ENCODE results near the gene SPSB2.

SPSB2 gene

DNA sequence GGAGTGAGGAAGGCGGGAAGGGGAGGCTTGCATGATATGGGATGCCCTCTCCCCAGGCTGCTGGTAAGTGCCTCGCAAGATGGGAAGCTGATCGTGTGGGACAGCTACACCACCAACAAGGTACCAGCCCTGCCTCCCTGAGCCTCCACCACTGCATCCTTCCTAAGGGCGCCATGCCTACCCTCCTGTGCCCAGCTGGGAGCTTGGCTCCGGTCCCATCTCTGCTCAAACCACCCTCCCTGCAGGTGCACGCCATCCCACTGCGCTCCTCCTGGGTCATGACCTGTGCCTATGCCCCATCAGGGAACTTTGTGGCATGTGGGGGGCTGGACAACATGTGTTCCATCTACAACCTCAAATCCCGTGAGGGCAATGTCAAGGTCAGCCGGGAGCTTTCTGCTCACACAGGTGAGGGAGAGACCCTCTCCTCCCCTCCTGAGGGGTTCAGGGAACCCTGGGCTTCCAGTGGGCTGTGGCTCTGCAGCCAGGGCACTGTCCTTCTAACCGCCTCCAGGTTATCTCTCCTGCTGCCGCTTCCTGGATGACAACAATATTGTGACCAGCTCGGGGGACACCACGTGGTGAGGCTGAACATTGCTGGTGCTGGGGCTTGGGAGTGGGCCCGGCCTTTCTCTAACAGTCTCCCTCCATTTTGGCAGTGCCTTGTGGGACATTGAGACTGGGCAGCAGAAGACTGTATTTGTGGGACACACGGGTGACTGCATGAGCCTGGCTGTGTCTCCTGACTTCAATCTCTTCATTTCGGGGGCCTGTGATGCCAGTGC is 29.8 kb downstream of the SPSB2 start:
- Histone ChIP-seq H3K9me3 (ENCODE audit: insufficient read depth, low read depth, low read length) (no peaks in the 10 kb centered on the region), H3K9ac (ENCODE audit: low read depth, low read length) (no peak overlapping the region), H3K27me3 (ENCODE audit: insufficient read depth, low read length) (no peaks in the 10 kb centered on the region), H3K4me1 (ENCODE audit: insufficient read depth, low read length) (0 out of 2 replicates have a peak, but pooled peaks cover 4% of the 10 kb centered on the region), H3K36me3 (ENCODE audit: insufficient read depth, low read depth, low read length) (peaks cover 84% of the 10 kb centered on the region), H3K4me3 (ENCODE audit: low read length) (no peak overlapping the region), H3K27ac (ENCODE audit: low read length) (no peak overlapping the region)

DNA sequence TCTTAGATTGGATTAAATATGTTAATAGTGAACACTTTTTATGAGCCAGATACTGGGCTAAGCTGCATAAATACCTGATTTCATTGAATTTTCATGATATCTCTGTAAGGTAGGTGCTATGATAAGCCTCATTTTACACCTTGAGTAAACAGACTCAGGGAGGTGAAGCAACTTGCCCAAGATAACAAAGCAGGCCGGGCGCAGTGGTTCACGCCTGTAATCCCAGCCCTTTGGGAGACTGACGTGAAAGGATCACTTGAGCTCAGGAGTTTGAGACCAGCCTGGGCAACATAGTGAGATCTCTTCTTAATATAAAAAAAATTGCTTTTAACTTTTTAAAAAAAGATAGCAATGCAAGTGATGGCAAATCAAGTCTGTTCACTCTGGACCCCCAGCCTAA is 31.0 kb downstream of the SPSB2 start:
- Histone ChIP-seq H3K27ac (ENCODE audit: low read length) (no peak overlapping the region), H3K9me3 (ENCODE audit: insufficient read depth, low read depth, low read length) (no peaks in the 10 kb centered on the region), H3K4me1 (ENCODE audit: insufficient read depth, low read length) (0 out of 2 replicates have a peak, but pooled peaks cover 4% of the 10 kb centered on the region), H3K9ac (ENCODE audit: low read depth, low read length) (no peak overlapping the region), H3K36me3 (ENCODE audit: insufficient read depth, low read depth, low read length) (peaks cover 86% of the 10 kb centered on the region), H3K27me3 (ENCODE audit: insufficient read depth, low read length) (no peaks in the 10 kb centered on the region), H3K4me3 (ENCODE audit: low read length) (no peak overlapping the region)

DNA sequence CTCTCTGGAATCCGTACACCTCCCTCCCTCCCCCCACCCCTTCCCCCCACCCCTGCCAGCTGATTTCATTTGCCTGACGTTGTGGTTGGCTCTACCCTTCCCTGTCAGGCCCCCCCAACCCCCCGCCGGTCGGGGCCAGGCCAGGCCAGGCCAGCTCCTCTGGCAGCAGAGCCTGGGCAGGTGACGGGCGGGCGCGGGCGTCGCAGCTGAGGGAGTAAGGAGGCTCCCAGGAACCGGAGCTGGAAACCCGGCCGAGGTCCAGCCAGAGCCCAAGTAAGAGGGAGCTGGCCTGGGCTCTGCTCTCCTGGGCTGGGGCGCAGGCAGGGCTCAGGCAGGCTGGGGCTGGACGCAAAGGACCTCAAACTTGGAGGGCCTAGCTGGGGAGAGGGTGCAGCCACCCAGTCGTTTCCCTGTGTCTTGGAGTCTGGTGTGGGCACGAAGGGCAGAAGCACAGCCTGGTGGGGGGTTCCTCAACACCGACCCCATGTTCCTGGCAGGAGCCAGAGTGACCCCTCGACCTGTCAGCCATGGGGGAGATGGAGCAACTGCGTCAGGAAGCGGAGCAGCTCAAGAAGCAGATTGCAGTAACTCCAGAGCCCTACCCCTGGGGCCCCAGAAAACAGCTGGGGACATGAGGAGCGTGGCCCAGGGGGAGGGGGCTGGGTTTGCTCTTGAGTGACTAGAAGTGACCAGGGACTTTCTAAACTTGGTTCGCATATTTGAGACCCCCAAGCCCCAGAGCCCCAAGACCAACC is 32.2 kb downstream of the SPSB2 start, which contains the start of gene GNB3:
GNB3 (plus strand) TSS at position 165 of the 755 bp plus-strand sequence; CDS start at position 528, 363 bp downstream.
- no peak within 1 kb of the TSS for H3K27ac ChIP-seq (ENCODE audit: low read length)
- peaks cover 86% of the 10 kb centered on the region for H3K36me3 ChIP-seq (ENCODE audit: insufficient read depth, low read depth, low read length)
- H3K4me1 ChIP-seq (ENCODE audit: insufficient read depth, low read length) = 0 out of 2 replicates have a peak, but pooled peaks cover 4% of the 10 kb centered on the region
- no peaks in the 10 kb centered on the region for H3K27me3 ChIP-seq (ENCODE audit: insufficient read depth, low read length)
- no peak within 1 kb of the TSS for H3K9ac ChIP-seq (ENCODE audit: low read depth, low read length)
- no peak within 1 kb of the TSS for H3K4me3 ChIP-seq (ENCODE audit: low read length)
- H3K9me3 ChIP-seq (ENCODE audit: insufficient read depth, low read depth, low read length) = no peaks in the 10 kb centered on the region

DNA sequence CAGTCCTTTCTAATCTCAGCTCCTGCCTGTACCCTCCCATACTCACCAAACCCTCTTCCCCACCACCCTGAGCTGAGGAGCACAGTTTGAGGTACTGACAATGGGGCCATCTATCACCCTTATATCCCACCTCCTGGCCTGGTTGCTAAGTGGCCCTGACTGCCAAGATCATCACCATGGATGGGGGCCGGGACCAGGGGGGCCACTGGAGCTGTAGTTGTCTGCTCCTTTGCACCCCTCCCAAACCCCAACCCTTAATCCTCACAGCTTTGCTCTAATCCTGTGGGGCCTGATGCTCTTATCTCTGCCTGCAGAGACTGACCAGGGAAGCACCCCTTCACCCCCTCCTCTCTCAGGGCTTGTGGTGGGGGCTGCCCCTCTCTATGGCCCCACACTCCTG is 32.8 kb downstream of the SPSB2 start:
- Histone ChIP-seq H3K27ac (ENCODE audit: low read length) (no peak overlapping the region), H3K36me3 (ENCODE audit: insufficient read depth, low read depth, low read length) (peaks cover 82% of the 10 kb centered on the region), H3K9me3 (ENCODE audit: insufficient read depth, low read depth, low read length) (no peaks in the 10 kb centered on the region), H3K9ac (ENCODE audit: low read depth, low read length) (no peak overlapping the region), H3K4me3 (ENCODE audit: low read length) (no peak overlapping the region), H3K27me3 (ENCODE audit: insufficient read depth, low read length) (no peaks in the 10 kb centered on the region), H3K4me1 (ENCODE audit: insufficient read depth, low read length) (0 out of 2 replicates have a peak, but pooled peaks cover 4% of the 10 kb centered on the region)

- 0 out of 2 replicates have a peak, but pooled peaks cover 4% of the 10 kb centered on the region for H3K4me1 ChIP-seq (ENCODE audit: insufficient read depth, low read length)
- H3K9me3 ChIP-seq (ENCODE audit: insufficient read depth, low read depth, low read length) = no peaks in the 10 kb centered on the region
- no peak overlapping the region for H3K27ac ChIP-seq (ENCODE audit: low read length)
- H3K36me3 ChIP-seq (ENCODE audit: insufficient read depth, low read depth, low read length) = peaks cover 81% of the 10 kb centered on the region
- no peak overlapping the region for H3K9ac ChIP-seq (ENCODE audit: low read depth, low read length)
- no peak overlapping the region for H3K4me3 ChIP-seq (ENCODE audit: low read length)
- no peaks in the 10 kb centered on the region for H3K27me3 ChIP-seq (ENCODE audit: insufficient read depth, low read length)
These were observed 33.5 kb downstream of the SPSB2 start for GRCh38 chr12:6839482-6840201.

GRCh38 chr12:6838854-6839253 is 34.2 kb downstream of the SPSB2 start:
- H3K27me3 ChIP-seq (ENCODE audit: insufficient read depth, low read length) = no peaks in the 10 kb centered on the region
- H3K27ac ChIP-seq (ENCODE audit: low read length) = no peak overlapping the region
- no peak overlapping the region for H3K4me3 ChIP-seq (ENCODE audit: low read length)
- H3K36me3 ChIP-seq (ENCODE audit: insufficient read depth, low read depth, low read length) = peaks cover 83% of the 10 kb centered on the region
- H3K4me1 ChIP-seq (ENCODE audit: insufficient read depth, low read length) = 0 out of 2 replicates have a peak, but pooled peaks cover 4% of the 10 kb centered on the region
- H3K9me3 ChIP-seq (ENCODE audit: insufficient read depth, low read depth, low read length) = no peaks in the 10 kb centered on the region
- H3K9ac ChIP-seq (ENCODE audit: low read depth, low read length) = no peak overlapping the region

DNA sequence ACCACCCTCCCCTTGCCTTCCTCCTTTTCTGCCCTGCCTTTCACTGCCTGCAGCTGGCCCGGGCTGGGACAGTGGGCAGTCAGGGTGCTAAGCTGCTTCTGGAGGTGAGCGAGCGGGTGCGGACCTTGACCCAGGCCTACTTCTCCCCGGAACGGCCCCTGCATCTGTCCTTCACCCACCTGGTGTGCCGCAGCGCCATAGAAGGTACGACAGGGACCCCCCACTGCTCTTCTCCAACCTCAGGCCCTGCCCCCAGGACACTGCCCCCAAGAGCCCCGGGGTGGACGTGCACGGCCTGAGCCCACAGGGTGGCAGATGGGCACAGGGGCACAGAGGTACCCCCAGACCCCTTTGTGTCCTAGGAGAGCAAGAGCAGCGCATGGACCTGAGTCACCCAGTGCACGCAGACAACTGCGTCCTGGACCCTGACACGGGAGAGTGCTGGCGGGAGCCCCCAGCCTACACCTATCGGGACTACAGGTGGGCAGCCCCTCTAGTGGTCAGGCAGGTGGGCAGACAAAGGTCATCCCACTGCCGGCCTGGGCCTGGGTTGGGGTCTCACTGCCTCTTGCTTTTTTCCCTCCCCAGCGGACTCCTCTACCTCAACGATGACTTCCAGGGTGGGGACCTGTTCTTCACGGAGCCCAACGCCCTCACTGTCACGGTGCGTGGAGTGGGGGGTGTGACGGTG is 35.6 kb downstream of the SPSB2 start:
- Histone ChIP-seq H3K27ac (ENCODE audit: low read length) (no peak overlapping the region), H3K4me1 (ENCODE audit: insufficient read depth, low read length) (0 out of 2 replicates have a peak, but pooled peaks cover 4% of the 10 kb centered on the region), H3K36me3 (ENCODE audit: insufficient read depth, low read depth, low read length) (peaks cover 79% of the 10 kb centered on the region)

GRCh38 chr12:6836851-6837250 is 36.3 kb downstream of the SPSB2 start:
- Histone ChIP-seq H3K27me3 (ENCODE audit: insufficient read depth, low read length) (no peaks in the 10 kb centered on the region), H3K36me3 (ENCODE audit: insufficient read depth, low read depth, low read length) (peaks cover 78% of the 10 kb centered on the region), H3K9ac (ENCODE audit: low read depth, low read length) (no peak overlapping the region), H3K27ac (ENCODE audit: low read length) (no peak overlapping the region), H3K9me3 (ENCODE audit: insufficient read depth, low read depth, low read length) (no peaks in the 10 kb centered on the region), H3K4me3 (ENCODE audit: low read length) (no peak overlapping the region), H3K4me1 (ENCODE audit: insufficient read depth, low read length) (0 out of 2 replicates have a peak, but pooled peaks cover 4% of the 10 kb centered on the region)

More for the DNA sequence above, 35.6 kb downstream of the SPSB2 start:
- no peak overlapping the region for H3K9ac ChIP-seq (ENCODE audit: low read depth, low read length)
- H3K9me3 ChIP-seq (ENCODE audit: insufficient read depth, low read depth, low read length) = no peaks in the 10 kb centered on the region
- H3K27me3 ChIP-seq (ENCODE audit: insufficient read depth, low read length) = no peaks in the 10 kb centered on the region
- no peak overlapping the region for H3K4me3 ChIP-seq (ENCODE audit: low read length)

DNA sequence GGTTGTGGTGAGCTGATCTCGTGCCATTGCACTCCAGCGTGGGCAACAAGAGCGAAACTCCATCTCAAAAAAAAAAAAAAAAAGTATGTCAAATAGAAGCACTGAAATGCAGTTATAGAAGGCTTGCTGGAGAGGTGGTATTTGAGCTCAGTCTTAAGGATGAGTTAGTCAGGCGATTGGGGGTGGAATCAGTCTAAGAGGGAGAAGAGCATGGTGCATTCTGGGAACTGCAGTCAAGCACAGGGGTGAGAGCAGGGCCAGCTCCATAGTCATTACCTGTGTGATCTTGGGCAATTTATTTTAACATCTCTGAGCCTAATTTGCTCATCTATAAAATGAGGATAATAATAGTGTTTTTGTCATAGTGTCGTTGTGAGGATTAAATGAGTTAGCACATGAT is 38.2 kb downstream of the SPSB2 start:
- no peak overlapping the region for H3K9ac ChIP-seq (ENCODE audit: low read depth, low read length)
- no peak overlapping the region for H3K4me3 ChIP-seq (ENCODE audit: low read length)
- H3K27me3 ChIP-seq (ENCODE audit: insufficient read depth, low read length) = no peaks in the 10 kb centered on the region
- H3K27ac ChIP-seq (ENCODE audit: low read length) = no peak overlapping the region
- H3K36me3 ChIP-seq (ENCODE audit: insufficient read depth, low read depth, low read length) = peaks cover 88% of the 10 kb centered on the region
- H3K9me3 ChIP-seq (ENCODE audit: insufficient read depth, low read depth, low read length) = no peaks in the 10 kb centered on the region
- H3K4me1 ChIP-seq (ENCODE audit: insufficient read depth, low read length) = peaks cover 3% of the 10 kb centered on the region; the same call in 1 of the 2 replicates

GRCh38 chr12:6834254-6834653 is 38.8 kb downstream of the SPSB2 start:
- peaks cover 83% of the 10 kb centered on the region for H3K36me3 ChIP-seq (ENCODE audit: insufficient read depth, low read depth, low read length)
- no peak overlapping the region for H3K4me3 ChIP-seq (ENCODE audit: low read length)
- no peak overlapping the region for H3K9ac ChIP-seq (ENCODE audit: low read depth, low read length)
- H3K27me3 ChIP-seq (ENCODE audit: insufficient read depth, low read length) = no peaks in the 10 kb centered on the region
- peaks cover 3% of the 10 kb centered on the region; the same call in 1 of the 2 replicates for H3K4me1 ChIP-seq (ENCODE audit: insufficient read depth, low read length)
- no peaks in the 10 kb centered on the region for H3K9me3 ChIP-seq (ENCODE audit: insufficient read depth, low read depth, low read length)
- H3K27ac ChIP-seq (ENCODE audit: low read length) = no peak overlapping the region

Data from iPS-20b (cell line).